HG03095 (cell line): Measurements from ENCODE around the gene SUN2.

Source experiments
- ATAC-seq: cut with Tn5 transposase; IDR thresholded peaks from one replicate; pipeline ENCODE4 v1.9.1; 2021; ENCODE audit warnings: moderate library complexity; ENCODE audit not compliant: unreplicated experiment

The SUN2 gene

DNA sequence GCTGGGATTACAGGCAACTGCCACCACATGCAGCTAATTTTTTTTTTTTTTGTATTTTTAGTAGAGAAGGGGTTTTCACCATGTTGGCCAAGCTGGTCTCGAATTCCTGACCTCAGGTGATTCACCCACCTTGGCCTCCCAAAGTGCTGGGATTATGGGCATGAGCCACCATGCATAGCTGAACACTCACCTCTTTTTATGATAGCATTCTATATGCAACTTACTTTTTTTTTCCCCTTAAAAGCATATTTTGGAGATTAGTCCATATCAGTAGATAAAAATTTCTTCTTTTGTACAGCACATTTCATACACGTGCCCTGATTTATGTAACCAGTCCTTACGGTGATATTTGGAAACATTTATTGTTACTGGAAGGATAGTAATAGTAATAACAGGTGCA is 35.4 kb downstream of the SUN2 start:
- ATAC-seq: no peak

- ATAC-seq: no peak
Measured at GRCh38 chr22:38719196-38719595, 36.6 kb downstream of the SUN2 start.

GRCh38 chr22:38718414-38718813 is 37.4 kb downstream of the SUN2 start:
- ATAC-seq: no peak

GRCh38 chr22:38717244-38717643 is 38.6 kb downstream of the SUN2 start:
- ATAC-seq: no peak

DNA sequence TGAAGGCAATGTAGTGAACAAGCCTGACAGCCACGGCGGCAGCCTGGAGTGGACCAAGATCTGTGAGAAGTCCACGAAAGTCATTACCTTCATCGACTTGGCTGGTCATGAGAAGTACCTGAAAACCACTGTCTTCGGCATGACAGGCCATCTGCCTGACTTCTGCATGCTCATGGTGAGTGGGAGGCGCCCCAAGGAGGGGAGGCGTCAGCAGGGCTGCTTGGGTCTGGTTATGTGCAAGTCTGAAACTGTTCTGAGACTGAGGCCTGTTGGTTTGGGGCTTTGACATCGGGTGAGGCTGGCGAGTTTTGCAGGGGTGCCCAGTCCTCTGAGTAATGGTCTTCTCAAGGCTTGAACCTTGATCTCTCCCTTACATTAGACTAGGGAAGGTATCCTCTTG is 39.0 kb downstream of the SUN2 start:
- no peak for ATAC-seq

DNA sequence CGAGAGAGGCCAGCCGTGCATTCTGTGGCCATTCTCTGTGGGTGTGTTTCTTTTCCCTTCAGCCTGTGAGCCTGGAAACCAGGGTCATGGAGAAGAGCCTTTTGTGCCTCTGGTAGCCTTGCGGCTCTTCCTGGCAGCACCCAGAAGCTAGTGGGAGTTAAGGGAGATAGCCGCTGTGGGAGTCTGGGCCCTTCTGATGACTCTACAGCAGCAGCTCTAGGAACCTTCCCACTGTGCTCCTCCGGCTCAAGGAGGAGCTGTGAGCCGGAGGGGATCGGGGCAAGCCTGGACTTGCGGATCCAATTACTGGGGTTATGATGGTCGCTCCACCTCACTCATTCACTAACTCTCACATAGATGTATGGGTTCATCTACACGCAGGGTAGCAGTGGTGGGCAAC is 39.5 kb downstream of the SUN2 start:
- no peak for ATAC-seq

- no peak for ATAC-seq
Measured at GRCh38 chr22:38715852-38716251, 39.9 kb downstream of the SUN2 start.

DNA sequence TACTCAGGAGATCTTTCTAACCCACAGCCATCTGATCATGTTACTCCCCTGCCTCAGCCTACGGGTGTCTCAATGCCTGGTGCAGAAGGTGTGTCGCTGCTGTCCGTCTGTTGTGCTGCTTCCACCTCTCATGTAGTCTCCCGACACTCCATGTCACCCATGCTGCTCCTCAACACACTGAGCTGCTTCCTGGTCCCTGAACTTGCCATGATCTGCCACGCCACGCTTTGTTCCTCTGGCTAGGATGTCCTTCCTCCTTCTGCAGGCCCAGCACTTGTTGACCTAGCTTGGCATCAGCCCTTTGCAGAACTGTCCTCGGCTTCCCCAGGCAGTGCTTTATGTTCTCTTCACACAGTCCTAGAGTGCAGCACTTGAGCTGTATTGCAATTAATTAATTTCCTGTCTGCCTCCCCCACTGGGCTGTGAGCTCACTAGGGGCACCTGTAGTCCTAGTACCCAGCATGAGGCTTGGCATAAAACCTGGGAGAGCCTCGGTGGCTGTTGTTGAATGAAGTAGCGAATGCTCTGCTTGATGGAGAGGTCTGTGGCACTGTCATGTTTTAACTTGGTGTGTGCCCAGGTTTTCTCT is 40.5 kb downstream of the SUN2 start:
- ATAC-seq: no peak

DNA sequence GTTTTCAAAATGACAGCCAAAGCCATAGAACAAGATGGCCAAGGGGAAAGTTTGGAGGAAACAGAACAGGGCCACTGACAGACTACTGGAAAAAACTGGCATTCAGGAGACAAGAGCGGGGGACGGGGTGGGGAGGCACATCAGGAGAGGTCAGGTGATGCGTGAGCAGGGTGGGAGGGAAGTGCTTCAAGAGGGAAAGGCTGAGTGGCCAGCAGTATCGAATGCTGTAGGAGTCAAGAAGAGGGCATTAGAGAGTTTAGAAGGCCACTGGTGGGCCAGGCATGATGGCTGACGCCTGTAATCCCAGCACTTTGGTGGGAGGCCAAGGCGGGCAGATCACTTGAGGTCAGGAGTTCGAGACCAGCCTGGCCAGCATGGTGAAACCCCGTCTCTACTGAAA is 41.9 kb downstream of the SUN2 start:
- no peak for ATAC-seq

DNA sequence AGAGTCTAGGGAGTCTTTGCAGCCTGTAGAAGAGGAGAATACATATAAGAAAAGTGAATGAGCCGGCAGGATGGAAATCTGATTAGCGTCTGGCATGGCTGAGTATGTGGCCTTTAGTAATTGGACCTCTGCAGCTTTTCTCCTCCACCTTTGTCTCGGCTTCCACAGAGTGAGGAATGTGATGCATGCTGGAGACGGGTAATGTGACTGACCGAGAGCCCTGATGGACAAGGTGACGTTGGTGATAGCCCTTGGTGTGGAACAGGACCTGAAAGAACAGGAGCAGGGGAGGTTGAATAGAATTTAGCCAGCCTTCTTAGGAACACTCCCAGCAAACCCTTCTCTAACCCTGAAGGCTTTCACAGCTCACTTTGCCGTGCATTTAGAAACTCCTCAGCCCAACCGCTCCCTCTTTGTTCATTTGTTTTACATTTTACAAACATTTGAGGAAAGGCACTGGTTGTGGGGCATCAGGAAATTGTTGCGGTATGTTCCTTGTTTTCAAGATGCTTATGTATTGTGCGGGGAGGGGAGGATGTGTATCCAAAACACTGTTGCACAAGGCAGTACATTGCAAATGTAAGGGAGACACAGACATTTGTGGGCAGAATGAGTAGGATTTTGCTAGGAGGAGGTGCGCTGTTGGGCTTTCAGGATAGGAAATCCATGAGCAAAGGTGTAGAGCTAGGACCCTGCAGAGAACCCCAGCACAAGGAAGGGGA is 43.2 kb downstream of the SUN2 start:
- no peak for ATAC-seq

- no peak for ATAC-seq
Measured at GRCh38 chr22:38710866-38711265, 44.9 kb downstream of the SUN2 start.

GRCh38 chr22:38710351-38710750 is 45.4 kb downstream of the SUN2 start:
- ATAC-seq: no peak

GRCh38 chr22:38709306-38709705 is 46.5 kb downstream of the SUN2 start:
- ATAC-seq: no peak

DNA sequence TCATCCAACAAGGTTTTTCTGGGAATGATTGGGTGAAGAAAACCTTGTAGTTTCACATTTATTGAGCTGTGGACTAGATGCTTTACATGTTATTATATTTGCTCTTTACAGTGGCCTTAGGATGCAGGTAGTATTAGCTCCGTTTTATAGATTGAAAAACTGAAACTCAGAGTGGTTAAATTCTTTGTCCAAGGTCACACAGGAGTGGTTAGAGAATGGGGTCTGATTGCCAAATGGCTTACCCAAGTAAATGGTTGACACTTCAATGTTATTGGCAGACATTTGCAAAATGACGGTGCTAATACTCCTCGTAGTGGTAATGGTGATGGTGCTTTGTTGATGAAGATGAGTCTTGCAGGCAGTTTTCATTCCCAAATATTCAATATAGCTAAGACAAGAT is 47.8 kb downstream of the SUN2 start:
- no peak for ATAC-seq

DNA sequence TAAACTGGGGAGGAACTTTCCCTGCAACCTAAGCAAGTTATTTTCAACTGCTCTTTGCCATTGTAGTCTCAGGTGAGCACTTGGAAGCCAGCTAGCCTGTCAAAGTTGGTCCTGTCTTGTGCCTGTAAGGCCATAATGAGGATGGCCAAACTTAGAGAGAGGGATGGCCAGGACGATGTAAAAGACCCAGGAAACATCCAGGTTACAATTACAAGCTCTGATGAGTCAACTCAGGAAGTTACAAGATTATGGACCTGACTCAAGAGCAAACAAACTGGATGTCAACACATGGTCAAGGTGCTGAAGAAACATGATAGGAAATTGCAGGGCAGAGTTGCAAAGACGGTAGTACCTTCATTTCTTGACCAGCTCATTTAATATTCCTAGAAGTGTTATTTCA is 48.5 kb downstream of the SUN2 start:
- no peak for ATAC-seq

DNA sequence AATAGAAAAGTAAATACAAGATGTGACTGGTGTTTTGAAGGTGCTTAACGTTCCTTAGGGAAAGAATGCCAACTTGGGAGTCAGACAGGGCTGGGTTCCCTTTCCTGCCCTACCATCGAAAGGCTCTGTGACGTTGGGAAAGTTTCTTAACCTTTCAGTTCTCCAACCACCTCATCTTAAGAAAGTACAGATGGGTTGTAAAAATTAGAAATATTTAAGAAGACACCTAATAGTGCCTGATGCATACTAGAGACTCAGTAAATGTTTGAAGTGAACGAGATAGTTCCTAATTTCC is 49.0 kb downstream of the SUN2 start:
- no peak for ATAC-seq

DNA sequence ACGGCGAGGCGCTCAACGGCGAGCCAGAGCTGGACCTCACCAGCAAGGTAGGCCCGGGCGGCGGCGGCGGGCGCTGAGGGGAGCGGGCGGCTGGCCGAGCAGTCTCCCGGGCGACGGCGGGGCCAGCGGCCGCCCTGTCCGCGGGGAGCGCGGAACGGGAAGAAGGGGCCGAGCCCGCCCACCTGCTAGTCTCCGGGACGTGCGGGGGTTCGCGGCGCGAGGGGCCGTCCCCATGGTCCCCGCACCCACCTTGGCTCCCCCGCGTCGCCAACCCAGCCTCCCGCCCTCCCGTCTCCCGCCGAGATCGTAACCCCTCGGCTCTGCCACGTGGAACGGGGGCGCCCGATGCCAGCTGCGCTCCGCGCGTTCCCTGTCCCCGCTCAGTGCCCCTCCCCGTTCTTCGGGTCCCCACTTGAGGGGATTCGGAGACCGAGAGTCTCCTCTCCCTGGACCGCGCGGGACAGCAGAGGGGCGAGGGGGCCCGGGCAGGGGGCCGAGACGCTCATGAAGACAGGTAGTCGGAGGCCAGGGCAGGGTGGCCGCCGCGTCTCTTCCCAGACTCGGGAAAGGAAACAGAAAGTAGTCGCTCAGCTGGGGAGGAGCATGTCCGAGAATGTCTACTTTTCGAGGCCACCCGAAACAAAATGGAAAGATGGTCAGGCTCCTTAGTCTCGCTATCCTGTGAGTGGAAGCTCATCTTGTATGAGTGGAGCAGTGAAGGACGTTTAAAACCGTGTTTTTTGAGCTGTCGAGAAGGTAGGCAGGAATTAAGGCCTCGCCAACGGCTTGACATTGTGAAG is 49.5 kb downstream of the SUN2 start:
- no peak for ATAC-seq

- peak; percentile 63 for ATAC-seq
Measured at GRCh38 chr22:38705235-38706100, 50.3 kb downstream of the SUN2 start, which contains the start of gene GTPBP1. Gene GTPBP1 (plus strand): TSS chr22:38705944. CDS start chr22:38705956, 12 bp downstream.

GRCh38 chr22:38704654-38705234 is 51.1 kb downstream of the SUN2 start:
- ATAC-seq: no peak

- peak; percentile 29 for ATAC-seq
Measured at GRCh38 chr22:38700789-38701628, 54.8 kb downstream of the SUN2 start, which contains the start of gene JOSD1. Gene JOSD1 (minus strand): TSS chr22:38700943. CDS start chr22:38699987, 956 bp downstream.
